IPS DF 4.7 (cell line): ENCODE data around the gene CASK.
"Not testable (repeated sequence)": the region's sequence is repeated elsewhere in the genome, so short reads cannot be mapped to it uniquely, and the experiment has no call there.

Experiments used
- DNase-seq: peaks from one replicate; pipeline ENCODE4 v3.0.0-alpha.2; 2013; ENCODE audit warnings: low spot score; ENCODE audit errors: extremely low read depth

CASK gene

DNA sequence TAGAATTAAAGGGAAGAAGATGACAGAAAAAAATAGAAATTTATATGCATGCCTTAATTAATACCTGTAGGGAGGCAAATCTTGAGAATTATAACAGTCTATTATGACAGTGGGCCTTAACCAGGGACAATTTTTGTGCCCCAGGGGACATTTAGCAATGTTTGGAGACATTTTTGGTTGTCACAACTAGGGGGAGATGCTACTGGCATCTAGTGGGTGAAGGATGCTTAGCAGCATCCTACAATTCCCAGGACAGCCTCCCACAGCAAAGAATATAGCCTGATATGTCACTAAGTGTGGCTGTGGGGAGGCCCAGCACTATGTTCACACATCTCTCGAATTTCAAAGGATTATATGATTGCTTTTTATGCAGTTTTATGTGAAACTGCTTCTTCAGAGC lies 188.8 kb downstream of the CASK start:
- no peak for DNase-seq

- no peak for DNase-seq
Measured at GRCh38 chrX:41733939-41734338, 189.4 kb downstream of the CASK start.

GRCh38 chrX:41732260-41732659 lies 191.1 kb downstream of the CASK start:
- DNase-seq = no peak

- no peak for DNase-seq
Measured at GRCh38 chrX:41730081-41730480, 193.3 kb downstream of the CASK start.

DNA sequence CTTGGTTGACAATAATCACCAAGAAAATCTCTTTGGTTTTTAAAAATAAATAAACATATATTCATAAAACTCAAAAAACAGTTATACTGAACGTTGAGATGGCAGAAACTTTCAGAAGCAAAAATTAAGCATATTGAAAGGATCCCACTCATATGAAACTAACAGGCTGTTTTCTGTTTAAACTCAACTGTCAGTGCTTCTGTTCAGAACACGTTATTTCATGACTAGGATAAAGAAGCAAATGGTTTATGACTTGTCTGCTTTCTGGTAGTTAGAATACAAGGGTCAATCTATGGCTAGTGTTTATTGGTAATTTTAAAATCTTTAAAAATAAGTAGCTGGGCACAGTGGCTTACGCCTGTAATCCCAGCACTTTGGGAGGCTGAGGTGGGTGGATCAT lies 195.2 kb downstream of the CASK start:
- DNase-seq = no peak

- no peak for DNase-seq
Measured at GRCh38 chrX:41723826-41724225, 199.5 kb downstream of the CASK start, which contains the start of gene GPR82. TSS of gene GPR82 (plus strand) at chrX:41724181. CDS start at chrX:41727027, 2,846 bp downstream.

DNA sequence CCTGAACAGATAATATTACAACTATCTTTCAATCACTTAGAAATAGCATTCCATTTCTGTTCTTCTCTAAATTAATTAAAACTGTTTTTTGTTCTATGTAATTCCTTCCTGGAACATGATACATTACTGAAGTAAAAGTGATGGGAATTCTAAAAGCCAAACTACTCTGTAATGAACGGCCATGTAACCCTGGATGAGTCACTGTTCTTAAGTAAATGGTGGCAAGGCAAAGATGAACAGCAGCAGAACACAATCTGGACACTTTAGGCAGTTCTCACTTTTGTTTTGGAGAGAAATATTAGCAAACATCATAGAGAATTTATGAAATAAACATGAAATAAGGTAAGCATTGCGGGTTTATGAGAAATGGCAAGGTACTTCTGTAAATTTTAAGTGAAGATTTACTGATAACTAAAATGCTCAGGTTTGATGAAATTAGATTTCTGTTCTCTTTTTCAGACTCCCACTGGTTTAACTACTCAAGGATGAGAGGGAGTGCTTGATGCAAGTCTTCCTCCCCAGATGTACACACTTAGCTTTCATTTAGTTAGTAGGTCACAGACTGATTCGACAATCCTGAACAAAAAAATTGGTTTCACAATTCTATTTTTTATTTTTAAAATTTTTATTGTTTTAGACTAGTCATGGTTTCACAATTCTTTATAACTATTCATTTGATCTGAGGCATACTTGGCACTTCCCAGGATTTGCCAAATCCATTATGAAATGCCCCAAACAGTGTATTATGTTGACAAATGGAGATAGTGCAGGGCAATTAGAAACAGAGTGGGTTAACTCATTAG lies 200.3 kb downstream of the CASK start:
- DNase-seq = no peak

DNA sequence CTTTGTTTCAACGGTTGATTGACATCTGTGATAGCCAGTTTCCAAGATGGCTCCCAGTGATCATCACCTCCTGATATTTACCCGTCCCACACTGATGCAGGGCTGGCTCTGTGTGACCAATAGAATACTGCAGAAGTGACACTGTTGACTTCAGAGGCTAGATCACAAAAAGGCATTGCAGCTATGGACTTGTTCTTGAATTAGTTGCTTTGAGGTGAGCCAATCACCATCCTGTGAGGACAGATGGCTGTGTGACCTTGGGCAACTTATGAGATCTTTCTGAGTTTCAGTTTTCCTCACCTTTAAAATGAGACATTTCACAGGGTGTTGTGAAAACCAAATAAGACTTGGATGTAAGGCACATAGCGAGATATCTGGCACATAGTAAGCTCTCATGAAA lies 201.1 kb downstream of the CASK start:
- no peak for DNase-seq

DNA sequence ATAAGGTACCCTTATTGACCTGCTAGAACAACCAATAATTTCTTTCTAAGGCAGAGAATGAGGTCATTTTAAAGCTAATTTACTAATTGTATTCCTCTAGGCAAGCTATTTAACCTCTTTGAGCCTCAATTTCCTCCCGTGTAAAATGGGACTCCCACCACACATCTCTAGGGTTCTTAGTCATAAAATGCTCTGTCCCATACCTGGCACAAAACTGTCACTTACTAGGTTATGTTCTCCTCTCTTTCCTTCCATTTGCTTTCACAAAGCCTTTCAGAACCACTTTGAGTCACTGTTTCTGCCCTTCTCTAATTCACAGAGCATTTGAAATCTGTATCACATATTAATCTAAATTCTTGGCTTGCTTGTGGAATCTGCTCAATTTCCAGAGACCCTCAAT lies 201.8 kb downstream of the CASK start:
- DNase-seq = no peak

GRCh38 chrX:41720125-41720779 lies 203.1 kb downstream of the CASK start:
- no peak for DNase-seq

GRCh38 chrX:41719610-41720009 lies 203.7 kb downstream of the CASK start:
- not testable (repeated sequence) for DNase-seq

GRCh38 chrX:41718481-41719235 lies 204.7 kb downstream of the CASK start:
- DNase-seq = no peak

- no peak for DNase-seq
Measured at GRCh38 chrX:41716767-41717473, 206.4 kb downstream of the CASK start.

DNA sequence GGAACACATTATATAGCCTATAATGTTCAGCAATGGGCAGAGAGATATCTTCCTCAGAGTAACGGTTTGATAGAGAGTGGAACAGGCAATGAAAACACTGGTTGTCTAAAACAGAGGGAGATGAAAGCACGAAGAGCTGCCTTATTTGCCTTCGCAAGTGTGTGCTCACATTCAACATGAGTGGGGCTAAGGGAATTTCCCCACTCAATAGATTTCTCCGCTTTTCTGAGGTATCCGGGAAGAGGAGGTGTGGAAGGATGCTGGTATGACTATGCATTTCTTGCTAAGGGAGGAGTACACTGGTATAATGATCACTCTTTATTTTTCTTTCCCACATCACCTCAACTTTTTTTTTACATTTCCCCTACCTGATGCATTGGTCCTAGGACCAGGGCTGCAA lies 207.1 kb downstream of the CASK start:
- DNase-seq = no peak

DNA sequence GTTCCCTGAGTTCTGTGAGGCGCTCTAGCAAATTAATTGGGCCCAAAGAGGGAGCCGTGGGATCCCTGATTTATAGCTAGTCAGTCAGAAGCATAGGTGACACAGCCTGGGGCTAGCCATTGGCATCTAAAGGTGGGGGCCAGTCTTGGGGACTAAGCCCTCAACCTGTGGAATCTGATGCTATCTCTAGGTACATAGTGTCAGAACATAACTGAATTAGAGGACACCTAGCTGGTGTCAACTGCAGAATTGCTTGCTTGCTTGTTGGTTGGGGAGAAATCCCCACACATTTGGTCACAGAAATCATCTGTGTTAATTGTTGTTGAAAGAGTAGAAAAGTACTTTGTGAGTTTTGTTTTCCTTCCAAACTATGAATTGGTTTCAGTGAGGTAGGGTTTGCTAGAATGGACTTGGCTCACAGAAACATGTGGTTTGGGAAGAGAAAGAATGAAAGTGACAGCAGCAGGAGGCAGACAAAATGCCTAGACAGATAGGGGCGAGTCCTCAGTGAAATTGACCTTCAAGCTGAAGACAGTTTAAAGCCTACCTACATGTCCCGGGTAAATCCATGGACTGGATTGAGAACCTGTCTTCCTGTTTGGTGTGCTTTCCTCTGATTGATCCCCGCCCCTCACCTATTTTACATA lies 212.2 kb downstream of the CASK start:
- DNase-seq = no peak

GRCh38 chrX:41708486-41708885 lies 214.9 kb downstream of the CASK start:
- DNase-seq = no peak

- DNase-seq = no peak
Measured at GRCh38 chrX:41707218-41707617, 216.1 kb downstream of the CASK start.

- no peak for DNase-seq
Measured at GRCh38 chrX:41705680-41706374, 217.5 kb downstream of the CASK start.

GRCh38 chrX:41705042-41705441 lies 218.3 kb downstream of the CASK start:
- no peak for DNase-seq

- no peak for DNase-seq
Measured at GRCh38 chrX:41703574-41704029, 219.8 kb downstream of the CASK start.
